Measurements from ENCODE around the gene TMEM161B. TPM values are rescaled to one million over a fixed set of nuclear protein-coding genes. Genes with fewer than 3 reads are reported as not detected.

The TMEM161B gene
- total and polyA plus RNA-seq, 2 of the 13 experiments (the other 11 are each of a cell fraction or from before 2014, with no cell fraction given), result 15.0 to 22.1 TPM

DNA sequence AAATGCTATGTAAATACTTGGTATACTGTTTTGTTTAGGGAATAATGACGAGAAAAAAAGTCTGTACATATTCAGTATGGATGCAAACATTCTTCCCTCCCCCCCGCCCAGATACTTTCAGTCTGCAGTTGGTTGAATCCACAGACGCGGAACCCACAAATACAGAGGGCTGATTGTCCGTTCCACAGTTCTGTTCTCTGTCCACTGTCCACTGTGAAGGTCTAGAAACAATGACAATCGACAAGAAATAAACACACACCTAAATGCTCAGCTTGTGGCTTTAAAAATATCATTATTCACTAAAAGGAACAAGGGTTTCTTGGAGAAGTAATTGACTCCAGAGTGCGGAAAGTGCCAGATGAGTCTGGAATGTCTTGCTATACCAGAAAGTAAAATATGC lies 109.1 kb downstream of the TMEM161B start (continued):
- TF ChIP-seq, protein P1, sequence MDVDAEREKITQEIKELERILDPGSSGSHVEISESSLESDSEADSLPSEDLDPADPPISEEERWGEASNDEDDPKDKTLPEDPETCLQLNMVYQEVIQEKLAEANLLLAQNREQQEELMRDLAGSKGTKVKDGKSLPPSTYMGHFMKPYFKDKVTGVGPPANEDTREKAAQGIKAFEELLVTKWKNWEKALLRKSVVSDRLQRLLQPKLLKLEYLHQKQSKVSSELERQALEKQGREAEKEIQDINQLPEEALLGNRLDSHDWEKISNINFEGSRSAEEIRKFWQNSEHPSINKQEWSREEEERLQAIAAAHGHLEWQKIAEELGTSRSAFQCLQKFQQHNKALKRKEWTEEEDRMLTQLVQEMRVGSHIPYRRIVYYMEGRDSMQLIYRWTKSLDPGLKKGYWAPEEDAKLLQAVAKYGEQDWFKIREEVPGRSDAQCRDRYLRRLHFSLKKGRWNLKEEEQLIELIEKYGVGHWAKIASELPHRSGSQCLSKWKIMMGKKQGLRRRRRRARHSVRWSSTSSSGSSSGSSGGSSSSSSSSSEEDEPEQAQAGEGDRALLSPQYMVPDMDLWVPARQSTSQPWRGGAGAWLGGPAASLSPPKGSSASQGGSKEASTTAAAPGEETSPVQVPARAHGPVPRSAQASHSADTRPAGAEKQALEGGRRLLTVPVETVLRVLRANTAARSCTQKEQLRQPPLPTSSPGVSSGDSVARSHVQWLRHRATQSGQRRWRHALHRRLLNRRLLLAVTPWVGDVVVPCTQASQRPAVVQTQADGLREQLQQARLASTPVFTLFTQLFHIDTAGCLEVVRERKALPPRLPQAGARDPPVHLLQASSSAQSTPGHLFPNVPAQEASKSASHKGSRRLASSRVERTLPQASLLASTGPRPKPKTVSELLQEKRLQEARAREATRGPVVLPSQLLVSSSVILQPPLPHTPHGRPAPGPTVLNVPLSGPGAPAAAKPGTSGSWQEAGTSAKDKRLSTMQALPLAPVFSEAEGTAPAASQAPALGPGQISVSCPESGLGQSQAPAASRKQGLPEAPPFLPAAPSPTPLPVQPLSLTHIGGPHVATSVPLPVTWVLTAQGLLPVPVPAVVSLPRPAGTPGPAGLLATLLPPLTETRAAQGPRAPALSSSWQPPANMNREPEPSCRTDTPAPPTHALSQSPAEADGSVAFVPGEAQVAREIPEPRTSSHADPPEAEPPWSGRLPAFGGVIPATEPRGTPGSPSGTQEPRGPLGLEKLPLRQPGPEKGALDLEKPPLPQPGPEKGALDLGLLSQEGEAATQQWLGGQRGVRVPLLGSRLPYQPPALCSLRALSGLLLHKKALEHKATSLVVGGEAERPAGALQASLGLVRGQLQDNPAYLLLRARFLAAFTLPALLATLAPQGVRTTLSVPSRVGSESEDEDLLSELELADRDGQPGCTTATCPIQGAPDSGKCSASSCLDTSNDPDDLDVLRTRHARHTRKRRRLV (CRISPR knock-in tag; IDR thresholded peaks at IDR 0.05), result no peak
- no peak for TF ChIP-seq SP1 (IDR thresholded peaks at IDR 0.05)
- TF ChIP-seq SP1 (CRISPR knock-in tag; IDR thresholded peaks at IDR 0.05), result no peak
- TF ChIP-seq, protein P2, sequence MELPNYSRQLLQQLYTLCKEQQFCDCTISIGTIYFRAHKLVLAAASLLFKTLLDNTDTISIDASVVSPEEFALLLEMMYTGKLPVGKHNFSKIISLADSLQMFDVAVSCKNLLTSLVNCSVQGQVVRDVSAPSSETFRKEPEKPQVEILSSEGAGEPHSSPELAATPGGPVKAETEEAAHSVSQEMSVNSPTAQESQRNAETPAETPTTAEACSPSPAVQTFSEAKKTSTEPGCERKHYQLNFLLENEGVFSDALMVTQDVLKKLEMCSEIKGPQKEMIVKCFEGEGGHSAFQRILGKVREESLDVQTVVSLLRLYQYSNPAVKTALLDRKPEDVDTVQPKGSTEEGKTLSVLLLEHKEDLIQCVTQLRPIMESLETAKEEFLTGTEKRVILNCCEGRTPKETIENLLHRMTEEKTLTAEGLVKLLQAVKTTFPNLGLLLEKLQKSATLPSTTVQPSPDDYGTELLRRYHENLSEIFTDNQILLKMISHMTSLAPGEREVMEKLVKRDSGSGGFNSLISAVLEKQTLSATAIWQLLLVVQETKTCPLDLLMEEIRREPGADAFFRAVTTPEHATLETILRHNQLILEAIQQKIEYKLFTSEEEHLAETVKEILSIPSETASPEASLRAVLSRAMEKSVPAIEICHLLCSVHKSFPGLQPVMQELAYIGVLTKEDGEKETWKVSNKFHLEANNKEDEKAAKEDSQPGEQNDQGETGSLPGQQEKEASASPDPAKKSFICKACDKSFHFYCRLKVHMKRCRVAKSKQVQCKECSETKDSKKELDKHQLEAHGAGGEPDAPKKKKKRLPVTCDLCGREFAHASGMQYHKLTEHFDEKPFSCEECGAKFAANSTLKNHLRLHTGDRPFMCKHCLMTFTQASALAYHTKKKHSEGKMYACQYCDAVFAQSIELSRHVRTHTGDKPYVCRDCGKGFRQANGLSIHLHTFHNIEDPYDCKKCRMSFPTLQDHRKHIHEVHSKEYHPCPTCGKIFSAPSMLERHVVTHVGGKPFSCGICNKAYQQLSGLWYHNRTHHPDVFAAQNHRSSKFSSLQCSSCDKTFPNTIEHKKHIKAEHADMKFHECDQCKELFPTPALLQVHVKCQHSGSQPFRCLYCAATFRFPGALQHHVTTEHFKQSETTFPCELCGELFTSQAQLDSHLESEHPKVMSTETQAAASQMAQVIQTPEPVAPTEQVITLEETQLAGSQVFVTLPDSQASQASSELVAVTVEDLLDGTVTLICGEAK (IDR thresholded peaks at IDR 0.05), result no peak
- TF ChIP-seq, protein P2 (CRISPR knock-in tag; IDR thresholded peaks at IDR 0.05), result no peak

All from HepG2 (cell line).